Stomach (tissue), 4 donors: ENCODE data around the gene CYP4F12.

ENCODE experiments used
- CTCF ChIP-seq, 7 experiments: fragments of 450-650 bp in 4 of 7; fragments of 200-600 bp in 3 of 7; sonication (generic) in 3 of 7; IDR thresholded peaks; one replicate each; pipeline ENCODE4 v1.5.1; 2016 to 2019; ENCODE audit warnings: antibody characterized with exemption in 7 of 7, control low read depth in 2 of 7, mild to moderate bottlenecking in 1 of 7
- EP300 ChIP-seq: sonication (generic); formaldehyde crosslinking; IDR thresholded peaks from one replicate; pipeline ENCODE4 v1.6.1; 2017; ENCODE audit warnings: antibody characterized with exemption
- POLR2A ChIP-seq, 4 donors: fragments of 450-650 bp; IDR thresholded peaks; one replicate each; pipeline ENCODE4 v1.6.1; 2016; ENCODE audit warnings: antibody characterized with exemption in 4 of 4, control low read depth in 2 of 4, mild to moderate bottlenecking in 1 of 4, moderate library complexity in 1 of 4
- POLR2AphosphoS5 ChIP-seq, 3 donors: sonication (generic); formaldehyde crosslinking; IDR thresholded peaks; one replicate each; pipeline ENCODE4 v1.6.1; 2016; ENCODE audit warnings: antibody characterized with exemption in 3 of 3

GRCh38 chr19:15639596-15639995, 33.3 kb upstream of the CYP4F12 start:
- TF ChIP-seq POLR2A (IDR thresholded peaks at IDR 0.05), result no peak
- no peak for TF ChIP-seq CTCF (IDR thresholded peaks at IDR 0.05)
- TF ChIP-seq EP300, result no peak
- no peak for TF ChIP-seq POLR2AphosphoS5 (IDR thresholded peaks at IDR 0.05)
